ENCODE results near the gene TTLL4. TPM values are rescaled to one million over a fixed set of nuclear protein-coding genes. Genes with fewer than 3 reads are reported as not detected.
"Not testable (repeated sequence)": the region's sequence is repeated elsewhere in the genome, so short reads cannot be mapped to it uniquely, and the experiment has no call there.

TTLL4 gene
- total RNA-seq, 4 donors from 2014 or later: 18.9 to 43.5 (median 25.2) TPM

GRCh38 chr2:218687400-218688060 is 23.1 kb upstream of the TTLL4 start:
- 19% methylated on average over 5 of the region's 5 CpGs for WGBS

GRCh38 chr2:218691234-218691633 is 19.4 kb upstream of the TTLL4 start:
- no peak overlapping the region for H3K27ac ChIP-seq
- peaks cover 43% of the 10 kb centered on the region for H3K36me3 ChIP-seq
- TF ChIP-seq POLR2A (IDR thresholded peaks at IDR 0.05): no peak
- TF ChIP-seq EP300 (IDR thresholded peaks at IDR 0.05): no peak
- no peak for TF ChIP-seq CTCF (IDR thresholded peaks at IDR 0.05)
- no peak for TF ChIP-seq POLR2AphosphoS5 (IDR thresholded peaks at IDR 0.05)
- no peaks in the 10 kb centered on the region for H3K4me1 ChIP-seq
- H3K9me3 ChIP-seq: no peaks in the 10 kb centered on the region
- DNase-seq (ENCODE audit: low spot score in 2 of 2): no peak
- H3K4me3 ChIP-seq: no peak overlapping the region
- H3K27me3 ChIP-seq: no peaks in the 10 kb centered on the region

More at GRCh38 chr2:218687400-218688060, 23.1 kb upstream of the TTLL4 start:
- not testable (repeated sequence) for H3K27me3 ChIP-seq; H3K9me3 ChIP-seq; H3K27ac ChIP-seq; H3K4me1 ChIP-seq; DNase-seq (ENCODE audit: low spot score in 2 of 2); H3K4me3 ChIP-seq
- peak; percentile 78 to 82 for TF ChIP-seq CTCF (IDR thresholded peaks at IDR 0.05)
- peaks cover 19% of the 10 kb centered on the region for H3K36me3 ChIP-seq

GRCh38 chr2:218694405-218695145 is 16.1 kb upstream of the TTLL4 start:
- H3K4me3 ChIP-seq: no peak overlapping the region
- H3K4me1 ChIP-seq: no peaks in the 10 kb centered on the region
- H3K27ac ChIP-seq: no peak overlapping the region
- no peak for DNase-seq (ENCODE audit: low spot score in 2 of 2)
- TF ChIP-seq POLR2AphosphoS5 (IDR thresholded peaks at IDR 0.05) (no peak), POLR2A (IDR thresholded peaks at IDR 0.05) (no peak), CTCF (IDR thresholded peaks at IDR 0.05) (no peak), EP300 (IDR thresholded peaks at IDR 0.05) (no peak)
- H3K9me3 ChIP-seq: no peaks in the 10 kb centered on the region
- H3K36me3 ChIP-seq: peaks cover 65% of the 10 kb centered on the region
- no peaks in the 10 kb centered on the region for H3K27me3 ChIP-seq
- WGBS: 92% methylated on average over 3 of the region's 3 CpGs

GRCh38 chr2:218698885-218699284 is 11.8 kb upstream of the TTLL4 start:
- no peaks in the 10 kb centered on the region for H3K4me1 ChIP-seq
- 88% methylated on average over 5 of the region's 8 CpGs for WGBS
- no peak for DNase-seq (ENCODE audit: low spot score in 2 of 2)
- H3K27me3 ChIP-seq: no peaks in the 10 kb centered on the region
- no peak overlapping the region for H3K27ac ChIP-seq
- H3K4me3 ChIP-seq: no peak overlapping the region
- H3K36me3 ChIP-seq: peaks cover 40% of the 10 kb centered on the region
- TF ChIP-seq POLR2A (IDR thresholded peaks at IDR 0.05): no peak
- no peak for TF ChIP-seq POLR2AphosphoS5 (IDR thresholded peaks at IDR 0.05)
- TF ChIP-seq CTCF (IDR thresholded peaks at IDR 0.05): no peak
- no peak for TF ChIP-seq EP300 (IDR thresholded peaks at IDR 0.05)
- no peaks in the 10 kb centered on the region for H3K9me3 ChIP-seq

- Histone ChIP-seq H3K27ac (no peak overlapping the region), H3K4me3 (no peak overlapping the region), H3K9me3 (no peaks in the 10 kb centered on the region), H3K27me3 (no peaks in the 10 kb centered on the region), H3K36me3 (peaks cover 22% of the 10 kb centered on the region), H3K4me1 (no peaks in the 10 kb centered on the region)
- WGBS: 76% methylated on average over 2 of the region's 2 CpGs
- no peak for TF ChIP-seq CTCF (IDR thresholded peaks at IDR 0.05)
- no peak for TF ChIP-seq POLR2A (IDR thresholded peaks at IDR 0.05)
- TF ChIP-seq EP300 (IDR thresholded peaks at IDR 0.05): no peak
- TF ChIP-seq POLR2AphosphoS5 (IDR thresholded peaks at IDR 0.05): no peak
- DNase-seq (ENCODE audit: low spot score in 2 of 2): no peak
These were observed 8.8 kb upstream of the TTLL4 start for GRCh38 chr2:218701806-218702205.

All from suprapubic skin (tissue), 4 donors.